Measurements from ENCODE around the gene SLC5A4.
A peak's percentile ranks its signal among the peaks of the same experiment; 100 is the strongest.
"Not testable (repeated sequence)": the region's sequence is repeated elsewhere in the genome, so short reads cannot be mapped to it uniquely, and the experiment has no call there.

The SLC5A4 gene

GRCh38 chr22:32255217-32255616 is at the start of gene SLC5A4:
Gene SLC5A4 (minus strand): TSS chr22:32255347. CDS start chr22:32255329, 18 bp downstream.
- DNase-seq, result no peak

GRCh38 chr22:32293921-32294320 is 38.8 kb upstream of the SLC5A4 start:
- not testable (repeated sequence) for DNase-seq

GRCh38 chr22:32286290-32286840 is 31.2 kb upstream of the SLC5A4 start:
- DNase-seq, result no peak

GRCh38 chr22:32281072-32281471 is 25.9 kb upstream of the SLC5A4 start:
- no peak for DNase-seq

- DNase-seq, result not testable (repeated sequence)
These were observed 20.2 kb upstream of the SLC5A4 start for GRCh38 chr22:32275353-32275752.

GRCh38 chr22:32271389-32271788 is 16.2 kb upstream of the SLC5A4 start:
- DNase-seq, result no peak

GRCh38 chr22:32270641-32271369 is 15.7 kb upstream of the SLC5A4 start:
- no peak for DNase-seq

- no peak for DNase-seq
These were observed 14.2 kb upstream of the SLC5A4 start for GRCh38 chr22:32269316-32269715.

- no peak for DNase-seq
These were observed 11.9 kb upstream of the SLC5A4 start for GRCh38 chr22:32267011-32267410.

GRCh38 chr22:32265882-32266767 is 11.0 kb upstream of the SLC5A4 start:
- peak; percentile 68 for DNase-seq

GRCh38 chr22:32263678-32264077 is 8.5 kb upstream of the SLC5A4 start:
- not testable (repeated sequence) for DNase-seq

- no peak for DNase-seq
These were observed 6.2 kb upstream of the SLC5A4 start for GRCh38 chr22:32261306-32261705.

- no peak for DNase-seq
These were observed 3.6 kb upstream of the SLC5A4 start for GRCh38 chr22:32258791-32259190.

- no peak for DNase-seq
These were observed 579 bp upstream of the SLC5A4 start for GRCh38 chr22:32255726-32256125.

- DNase-seq, result no peak
These were observed 5.9 kb downstream of the SLC5A4 start for GRCh38 chr22:32249231-32249630.

- DNase-seq, result no peak
These were observed 6.9 kb downstream of the SLC5A4 start for GRCh38 chr22:32248276-32248675.

GRCh38 chr22:32246166-32246565 is 9.0 kb downstream of the SLC5A4 start:
- DNase-seq, result no peak

- DNase-seq, result peak; percentile 68
These were observed 10.1 kb downstream of the SLC5A4 start for GRCh38 chr22:32245042-32245441.

- DNase-seq, result no peak
These were observed 10.6 kb downstream of the SLC5A4 start for GRCh38 chr22:32244547-32244946.

GRCh38 chr22:32240461-32240860 is 14.7 kb downstream of the SLC5A4 start:
- no peak for DNase-seq

GRCh38 chr22:32237906-32238305 is 17.2 kb downstream of the SLC5A4 start:
- peak; percentile 74 for DNase-seq

GRCh38 chr22:32236970-32237369 is 18.2 kb downstream of the SLC5A4 start:
- no peak for DNase-seq

GRCh38 chr22:32233091-32233490 is 22.1 kb downstream of the SLC5A4 start:
- no peak for DNase-seq

Measured in DMS53 (cell line).